ENCODE results near the gene ZNF407. TPM values are rescaled to one million over a fixed set of nuclear protein-coding genes. Genes with fewer than 3 reads are reported as not detected.

Gene ZNF407
- total and polyA plus RNA-seq, 9 donors: 5.3 to 22.3 (median 18.7) TPM

- no peak overlapping the region for H3K27ac ChIP-seq
- H3K36me3 ChIP-seq: no peaks in the 10 kb centered on the region
- TF ChIP-seq EP300 (IDR thresholded peaks at IDR 0.05) (no peak), CTCF (IDR thresholded peaks at IDR 0.05) (no peak), POLR2A (IDR thresholded peaks at IDR 0.05) (no peak)
- H3K9me3 ChIP-seq: no peaks in the 10 kb centered on the region
- H3K4me3 ChIP-seq: no peak overlapping the region
- WGBS, 3 donors: 85 to 87% (median 86%) methylated on average over 20 of the region's 20 CpGs
- no peaks in the 10 kb centered on the region for H3K4me1 ChIP-seq (ENCODE audit: insufficient read depth)
- no peak for DNase-seq
- no peaks in the 10 kb centered on the region for H3K27me3 ChIP-seq
- intact Hi-C loops (cut with DNase I): no loop called here
Measured at GRCh38 chr18:75108579-75109318, 511.1 kb downstream of the ZNF407 start.

- no peak for DNase-seq
- H3K27ac ChIP-seq: no peak overlapping the region
- intact Hi-C loops (cut with DNase I): no loop called here
Measured at GRCh38 chr18:75109319-75109691, 511.6 kb downstream of the ZNF407 start.

GRCh38 chr18:75109819-75110218, 512.1 kb downstream of the ZNF407 start:
- Histone ChIP-seq H3K27me3 (no peaks in the 10 kb centered on the region), H3K4me1 (ENCODE audit: insufficient read depth) (no peaks in the 10 kb centered on the region), H3K27ac (no peak overlapping the region), H3K36me3 (no peaks in the 10 kb centered on the region), H3K4me3 (no peak overlapping the region), H3K9me3 (no peaks in the 10 kb centered on the region)
- 92 to 93% (median 92%) methylated on average over 10 of the region's 10 CpGs for WGBS, 3 donors
- TF ChIP-seq POLR2A (IDR thresholded peaks at IDR 0.05) (no peak), EP300 (IDR thresholded peaks at IDR 0.05) (no peak), CTCF (IDR thresholded peaks at IDR 0.05) (no peak)
- DNase-seq: no peak
- intact Hi-C loops (cut with DNase I): loop anchor here in 1 of 4 donors (5.0 kb wide), 1 partner anchor 1077 kb away; no protein-coding TSS in a partner anchor

More at GRCh38 chr18:75109319-75109691, 511.6 kb downstream of the ZNF407 start:
- Histone ChIP-seq H3K4me1 (ENCODE audit: insufficient read depth) (no peaks in the 10 kb centered on the region), H3K36me3 (no peaks in the 10 kb centered on the region), H3K27me3 (no peaks in the 10 kb centered on the region), H3K9me3 (no peaks in the 10 kb centered on the region), H3K4me3 (no peak overlapping the region)
- TF ChIP-seq CTCF (IDR thresholded peaks at IDR 0.05): no peak
- no peak for TF ChIP-seq EP300 (IDR thresholded peaks at IDR 0.05)
- no peak for TF ChIP-seq POLR2A (IDR thresholded peaks at IDR 0.05)
- 46 to 56% (median 54%) methylated on average over 7 of the region's 7 CpGs for WGBS, 3 donors

GRCh38 chr18:75110311-75110710, 512.6 kb downstream of the ZNF407 start:
- WGBS, 3 donors: 89% methylated on average over 9 of the region's 9 CpGs
- TF ChIP-seq CTCF (IDR thresholded peaks at IDR 0.05) (no peak), EP300 (IDR thresholded peaks at IDR 0.05) (no peak), POLR2A (IDR thresholded peaks at IDR 0.05) (no peak)

More at GRCh38 chr18:75110311-75110710, 512.6 kb downstream of the ZNF407 start:
- Histone ChIP-seq H3K4me1 (ENCODE audit: insufficient read depth) (no peaks in the 10 kb centered on the region), H3K4me3 (no peak overlapping the region), H3K27ac (no peak overlapping the region), H3K36me3 (no peaks in the 10 kb centered on the region), H3K27me3 (no peaks in the 10 kb centered on the region), H3K9me3 (no peaks in the 10 kb centered on the region)
- DNase-seq: no peak
- intact Hi-C loops (cut with DNase I): loop anchor here in 1 of 4 donors (5.0 kb wide), 1 partner anchor 1077 kb away; no protein-coding TSS in a partner anchor
